Hepatocyte (in vitro differentiated cells): ENCODE data around the gene TOX2.

ENCODE experiments used
- CTCF ChIP-seq: fragments of 200-600 bp; sonication (generic); IDR thresholded peaks from 2 replicates; pipeline ENCODE4 v1.5.1; 2016; ENCODE audit warnings: antibody characterized with exemption, mild to moderate bottlenecking; ENCODE audit not compliant: poor library complexity
- EZH2 ChIP-seq: fragments of 200-600 bp; sonication (generic); IDR thresholded peaks from 2 replicates; pipeline ENCODE4 v1.6.1; 2016; ENCODE audit warnings: antibody characterized with exemption, mild to moderate bottlenecking, borderline replicate concordance
- EZH2phosphoT487 ChIP-seq: fragments of 200-600 bp; sonication (generic); IDR thresholded peaks from one replicate; pipeline ENCODE4 v1.6.1; 2018; ENCODE audit warnings: antibody characterized with exemption, mild to moderate bottlenecking, low read depth, moderate library complexity; ENCODE audit not compliant: unreplicated experiment, severe bottlenecking

GRCh38 chr20:43988451-43988850 is 73.8 kb downstream of the TOX2 start:
- TF ChIP-seq CTCF = no peak
- no peak for TF ChIP-seq EZH2
- no peak for TF ChIP-seq EZH2phosphoT487
